ENCODE data around the gene SOX2.

- TF ChIP-seq CTCF (IDR thresholded peaks at IDR 0.05) (no peak), POLR2A (IDR thresholded peaks at IDR 0.05) (no peak), POLR2AphosphoS5 (IDR thresholded peaks at IDR 0.05) (no peak), EP300 (IDR thresholded peaks at IDR 0.05) (no peak)
These were observed 24.0 kb upstream of the SOX2 start for GRCh38 chr3:181687731-181688130.

Data from stomach (tissue), 4 donors.